Nephron (organoid): Measurements from ENCODE around the gene ELMOD3.

Source experiments
- H3K27ac Mint-ChIP-seq, 3 experiments: 2 replicates each; pipeline ENCODE4 v1.8.0; 2020; ENCODE audit warnings: mixed read lengths in 3 of 3, mild to moderate bottlenecking in 2 of 3, moderate library complexity in 1 of 3
- H3K27me3 Mint-ChIP-seq: 2 replicates; pipeline ENCODE4 v1.8.0; 2021; ENCODE audit warnings: low read depth, mild to moderate bottlenecking, moderate library complexity, mixed read lengths
- H3K36me3 Mint-ChIP-seq: 2 replicates; pipeline ENCODE4 v1.8.0; 2020; ENCODE audit warnings: low read depth, mixed read lengths
- H3K4me1 Mint-ChIP-seq: 2 replicates; pipeline ENCODE4 v1.8.0; 2020; ENCODE audit warnings: mixed read lengths
- H3K4me3 Mint-ChIP-seq, 3 experiments: 2 replicates each; pipeline ENCODE4 v1.8.0; 2020; ENCODE audit warnings: mild to moderate bottlenecking in 3 of 3, mixed read lengths in 3 of 3, moderate library complexity in 2 of 3
- H3K9me3 Mint-ChIP-seq: 2 replicates; pipeline ENCODE4 v1.8.0; 2020; ENCODE audit warnings: mixed read lengths
- CTCF ChIP-seq, 3 experiments: fragments of 200-600 bp; sonication (generic); IDR thresholded peaks; one replicate each; pipeline ENCODE4 v1.5.0; 2021; ENCODE audit warnings: antibody characterized with exemption in 3 of 3; ENCODE audit not compliant: unreplicated experiment in 3 of 3

ELMOD3 gene

GRCh38 chr2:85421260-85422071 is 66.9 kb downstream of the ELMOD3 start:
- TF ChIP-seq CTCF (IDR thresholded peaks at IDR 0.05; ENCODE audit: unreplicated experiment in 3 of 3): no peak
- no peaks in the 10 kb centered on the region for H3K27me3 Mint-ChIP-seq
- H3K9me3 Mint-ChIP-seq: no peaks in the 10 kb centered on the region
- H3K27ac Mint-ChIP-seq: peak overlapping the region; percentile 94 to 98 (median 97)
- peak overlapping the region; percentile 13 to 95 (median 77) for H3K4me3 Mint-ChIP-seq
- peaks cover 37% of the 10 kb centered on the region for H3K4me1 Mint-ChIP-seq
- H3K36me3 Mint-ChIP-seq: no peaks in the 10 kb centered on the region

- no peak for TF ChIP-seq CTCF (IDR thresholded peaks at IDR 0.05; ENCODE audit: unreplicated experiment in 3 of 3)
- no peaks in the 10 kb centered on the region for H3K27me3 Mint-ChIP-seq
- H3K27ac Mint-ChIP-seq: peak overlapping the region; percentile 94 to 98 (median 97)
- no peaks in the 10 kb centered on the region for H3K9me3 Mint-ChIP-seq
- H3K36me3 Mint-ChIP-seq: no peaks in the 10 kb centered on the region
- H3K4me1 Mint-ChIP-seq: peaks cover 37% of the 10 kb centered on the region
- H3K4me3 Mint-ChIP-seq: peak overlapping the region in 1 of 3 experiments; percentile 13
These were observed 67.5 kb downstream of the ELMOD3 start for GRCh38 chr2:85422072-85422457.

GRCh38 chr2:85423525-85423924 is 69.0 kb downstream of the ELMOD3 start:
- H3K27ac Mint-ChIP-seq: peak overlapping the region; percentile 78 to 98 (median 90)
- no peaks in the 10 kb centered on the region for H3K9me3 Mint-ChIP-seq
- no peaks in the 10 kb centered on the region for H3K36me3 Mint-ChIP-seq
- peak overlapping the region in 1 of 3 experiments; percentile 40 for H3K4me3 Mint-ChIP-seq
- H3K27me3 Mint-ChIP-seq: no peaks in the 10 kb centered on the region
- no peak for TF ChIP-seq CTCF (IDR thresholded peaks at IDR 0.05; ENCODE audit: unreplicated experiment in 3 of 3)
- H3K4me1 Mint-ChIP-seq: peaks cover 37% of the 10 kb centered on the region

- no peaks in the 10 kb centered on the region for H3K27me3 Mint-ChIP-seq
- TF ChIP-seq CTCF (IDR thresholded peaks at IDR 0.05; ENCODE audit: unreplicated experiment in 3 of 3): no peak
These were observed 71.0 kb downstream of the ELMOD3 start for GRCh38 chr2:85425588-85425987.

GRCh38 chr2:85427300-85427835 is 72.8 kb downstream of the ELMOD3 start:
- Mint-ChIP-seq H3K36me3 (no peaks in the 10 kb centered on the region), H3K4me3 (no peak overlapping the region), H3K9me3 (no peaks in the 10 kb centered on the region), H3K4me1 (peaks cover 19% of the 10 kb centered on the region), H3K27me3 (no peaks in the 10 kb centered on the region), H3K27ac (no peak overlapping the region)
- TF ChIP-seq CTCF (IDR thresholded peaks at IDR 0.05; ENCODE audit: unreplicated experiment in 3 of 3): no peak

More at GRCh38 chr2:85425588-85425987, 71.0 kb downstream of the ELMOD3 start:
- Mint-ChIP-seq H3K27ac (no peak overlapping the region), H3K4me1 (peaks cover 24% of the 10 kb centered on the region), H3K36me3 (no peaks in the 10 kb centered on the region), H3K9me3 (no peaks in the 10 kb centered on the region), H3K4me3 (no peak overlapping the region)
